GM12878 (cell line): ENCODE results near the gene ABHD2. TPM values are rescaled to one million over a fixed set of nuclear protein-coding genes. Genes with fewer than 3 reads are reported as not detected.

ENCODE experiments used
- HDAC6 ChIP-seq: fragments of 200-600 bp; sonication (generic); IDR thresholded peaks from one replicate; pipeline ENCODE4 v1.8.0; 2017; ENCODE audit warnings: antibody characterized with exemption; ENCODE audit not compliant: unreplicated experiment
- MAX ChIP-seq: IDR thresholded peaks from 2 replicates; pipeline ENCODE4 v1.6.1; 2012; ENCODE audit warnings: low read depth, low read length, improper control_type of control experiment
- NBN ChIP-seq: fragments of 450-650 bp; IDR thresholded peaks from 2 replicates; pipeline ENCODE4 v1.6.1; 2016
- PAX8 ChIP-seq: fragments of 450-650 bp; IDR thresholded peaks from 2 replicates; pipeline ENCODE4 v1.6.1; 2017; ENCODE audit warnings: mild to moderate bottlenecking, moderate library complexity
- POLR2AphosphoS5 ChIP-seq: IDR thresholded peaks from 2 replicates; pipeline ENCODE4 v1.6.1; 2011; ENCODE audit warnings: mild to moderate bottlenecking, low read length, inconsistent platforms
- RAD51 ChIP-seq: fragments of 450-650 bp; IDR thresholded peaks from 2 replicates; pipeline ENCODE4 v1.6.1; 2016; ENCODE audit warnings: moderate library complexity, mild to moderate bottlenecking, inconsistent platforms
- SREBF2 ChIP-seq: IDR thresholded peaks from 2 replicates; pipeline ENCODE4 v1.6.1; 2012; ENCODE audit warnings: mild to moderate bottlenecking, low read length
- YBX1 ChIP-seq: fragments of 450-650 bp; IDR thresholded peaks from 2 replicates; pipeline ENCODE4 v1.6.1; 2016; ENCODE audit warnings: antibody characterized with exemption
- ZBTB33 ChIP-seq: fragments of 450-650 bp; IDR thresholded peaks from 2 replicates; pipeline ENCODE4 v1.6.1; 2017; ENCODE audit warnings: mild to moderate bottlenecking
- polyA plus RNA-seq, 11 experiments: library from polyadenylated mRNA; depleted of rRNA in 4 of 11; unstranded in 6 of 11; stranded (reverse) in 5 of 11; fragments of >200 nt; fragmentation: Nextera tagmentation in 4 of 11; fragmentation: Illumina TruSeq in 1 of 11; extraction: Ambion mirVana in 4 of 11; extraction: Trizol in 1 of 11; gene quantifications; 1 replicate in 1 of 11; 2 replicates in 10 of 11; pipeline versions ENCODE4 v1.2.1 to v1.2.3, GENCODE V29; 2011 to 2016; ENCODE audit warnings: inconsistent platforms in 2 of 11, missing spikeins in 2 of 11, low read depth in 1 of 11
- total RNA-seq, 4 experiments: library from RNA; depleted of rRNA in 3 of 4; stranded (reverse); fragments of >200 nt in 3 of 4; fragmentation: Illumina TruSeq in 1 of 4; extraction: Trizol in 1 of 4; gene quantifications; 2 replicates each; pipeline versions ENCODE4 v1.2.1 to v1.2.3, GENCODE V29; 2013 to 2021
- TF ChIP-seq, protein P1 (sequence below): fragments of 450-650 bp; IDR thresholded peaks from 2 replicates; pipeline ENCODE4 v1.6.1; 2017; ENCODE audit warnings: mild to moderate bottlenecking, moderate library complexity
- TF ChIP-seq, protein P2 (sequence below): IDR thresholded peaks from 2 replicates; pipeline ENCODE4 v1.6.1; 2011; ENCODE audit warnings: low read depth, low read length, improper control_type of control experiment, borderline replicate concordance

ABHD2 gene
- total and polyA plus RNA-seq, 10 of the 15 experiments (the other 5 are each of a cell fraction or from before 2014, with no cell fraction given): 1.2 to 33.6 (median 20.4) TPM

DNA sequence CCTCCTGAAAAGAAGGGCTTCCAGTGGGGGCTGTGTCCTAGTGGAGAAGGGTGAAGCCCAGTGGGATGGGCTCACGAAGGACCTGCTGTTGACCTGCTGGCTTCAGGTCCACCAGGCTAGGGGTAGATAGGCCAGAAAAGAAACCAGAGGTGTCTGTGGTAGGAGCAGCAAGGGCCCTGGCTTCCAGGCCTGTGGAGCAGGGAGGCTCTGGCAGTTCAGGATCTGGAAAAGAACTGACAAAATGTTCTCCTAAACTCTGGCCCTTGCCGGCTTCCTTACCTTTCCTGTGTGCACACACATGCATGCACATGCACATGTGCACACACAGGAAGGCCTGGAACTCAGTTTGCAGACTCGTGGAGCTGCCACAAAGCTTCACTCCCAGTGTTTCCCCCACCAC is 49.7 kb downstream of the ABHD2 start (continued):
- TF ChIP-seq, protein P1, sequence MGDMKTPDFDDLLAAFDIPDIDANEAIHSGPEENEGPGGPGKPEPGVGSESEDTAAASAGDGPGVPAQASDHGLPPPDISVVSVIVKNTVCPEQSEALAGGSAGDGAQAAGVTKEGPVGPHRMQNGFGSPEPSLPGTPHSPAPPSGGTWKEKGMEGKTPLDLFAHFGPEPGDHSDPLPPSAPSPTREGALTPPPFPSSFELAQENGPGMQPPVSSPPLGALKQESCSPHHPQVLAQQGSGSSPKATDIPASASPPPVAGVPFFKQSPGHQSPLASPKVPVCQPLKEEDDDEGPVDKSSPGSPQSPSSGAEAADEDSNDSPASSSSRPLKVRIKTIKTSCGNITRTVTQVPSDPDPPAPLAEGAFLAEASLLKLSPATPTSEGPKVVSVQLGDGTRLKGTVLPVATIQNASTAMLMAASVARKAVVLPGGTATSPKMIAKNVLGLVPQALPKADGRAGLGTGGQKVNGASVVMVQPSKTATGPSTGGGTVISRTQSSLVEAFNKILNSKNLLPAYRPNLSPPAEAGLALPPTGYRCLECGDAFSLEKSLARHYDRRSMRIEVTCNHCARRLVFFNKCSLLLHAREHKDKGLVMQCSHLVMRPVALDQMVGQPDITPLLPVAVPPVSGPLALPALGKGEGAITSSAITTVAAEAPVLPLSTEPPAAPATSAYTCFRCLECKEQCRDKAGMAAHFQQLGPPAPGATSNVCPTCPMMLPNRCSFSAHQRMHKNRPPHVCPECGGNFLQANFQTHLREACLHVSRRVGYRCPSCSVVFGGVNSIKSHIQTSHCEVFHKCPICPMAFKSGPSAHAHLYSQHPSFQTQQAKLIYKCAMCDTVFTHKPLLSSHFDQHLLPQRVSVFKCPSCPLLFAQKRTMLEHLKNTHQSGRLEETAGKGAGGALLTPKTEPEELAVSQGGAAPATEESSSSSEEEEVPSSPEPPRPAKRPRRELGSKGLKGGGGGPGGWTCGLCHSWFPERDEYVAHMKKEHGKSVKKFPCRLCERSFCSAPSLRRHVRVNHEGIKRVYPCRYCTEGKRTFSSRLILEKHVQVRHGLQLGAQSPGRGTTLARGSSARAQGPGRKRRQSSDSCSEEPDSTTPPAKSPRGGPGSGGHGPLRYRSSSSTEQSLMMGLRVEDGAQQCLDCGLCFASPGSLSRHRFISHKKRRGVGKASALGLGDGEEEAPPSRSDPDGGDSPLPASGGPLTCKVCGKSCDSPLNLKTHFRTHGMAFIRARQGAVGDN: no peak
- TF ChIP-seq POLR2AphosphoS5: no peak
- TF ChIP-seq NBN: no peak
- no peak for TF ChIP-seq ZBTB33
- no peak for TF ChIP-seq RAD51
- no peak for TF ChIP-seq YBX1
- TF ChIP-seq, protein P2, sequence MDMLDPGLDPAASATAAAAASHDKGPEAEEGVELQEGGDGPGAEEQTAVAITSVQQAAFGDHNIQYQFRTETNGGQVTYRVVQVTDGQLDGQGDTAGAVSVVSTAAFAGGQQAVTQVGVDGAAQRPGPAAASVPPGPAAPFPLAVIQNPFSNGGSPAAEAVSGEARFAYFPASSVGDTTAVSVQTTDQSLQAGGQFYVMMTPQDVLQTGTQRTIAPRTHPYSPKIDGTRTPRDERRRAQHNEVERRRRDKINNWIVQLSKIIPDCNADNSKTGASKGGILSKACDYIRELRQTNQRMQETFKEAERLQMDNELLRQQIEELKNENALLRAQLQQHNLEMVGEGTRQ: no peak
- no peak for TF ChIP-seq MAX
- no peak for TF ChIP-seq SREBF2
- no peak for TF ChIP-seq PAX8
- TF ChIP-seq HDAC6: no peak
